NB4 (cell line): ENCODE results near the gene CFAP45.

Experiments
- DNase-seq: peaks from one replicate; pipeline ENCODE4 v3.0.0; 2010; ENCODE audit warnings: low read depth
- H3K4me3 ChIP-seq: one replicate; pipeline ENCODE4 v1.5.1; 2011; ENCODE audit warnings: mild to moderate bottlenecking, low read depth, low read length, moderate library complexity
- MYC ChIP-seq: IDR thresholded peaks from 2 replicates; pipeline ENCODE4 v1.6.1; 2011; ENCODE audit warnings: low read depth, low read length
- POLR2A ChIP-seq: IDR thresholded peaks from 2 replicates; pipeline ENCODE4 v1.6.1; 2011; ENCODE audit warnings: mild to moderate bottlenecking; ENCODE audit not compliant: insufficient read length; ENCODE audit errors: extremely low read depth
- TF ChIP-seq, protein P1 (sequence below): IDR thresholded peaks from one replicate; pipeline ENCODE4 v1.5.1; 2012; ENCODE audit warnings: low read depth, low read length
- TF ChIP-seq, protein P2 (sequence below): IDR thresholded peaks from 2 replicates; pipeline ENCODE4 v1.6.1; 2011; ENCODE audit warnings: low read depth, low read length

CFAP45 gene, protein sequence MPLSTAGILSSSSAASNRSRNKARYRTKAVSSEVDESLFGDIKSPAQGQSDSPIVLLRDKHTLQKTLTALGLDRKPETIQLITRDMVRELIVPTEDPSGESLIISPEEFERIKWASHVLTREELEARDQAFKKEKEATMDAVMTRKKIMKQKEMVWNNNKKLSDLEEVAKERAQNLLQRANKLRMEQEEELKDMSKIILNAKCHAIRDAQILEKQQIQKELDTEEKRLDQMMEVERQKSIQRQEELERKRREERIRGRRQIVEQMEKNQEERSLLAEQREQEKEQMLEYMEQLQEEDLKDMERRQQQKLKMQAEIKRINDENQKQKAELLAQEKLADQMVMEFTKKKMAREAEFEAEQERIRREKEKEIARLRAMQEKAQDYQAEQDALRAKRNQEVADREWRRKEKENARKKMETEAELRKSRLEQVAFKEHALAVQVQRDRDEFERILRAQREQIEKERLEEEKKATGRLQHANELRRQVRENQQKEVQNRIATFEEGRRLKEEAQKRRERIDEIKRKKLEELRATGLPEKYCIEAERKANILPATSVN

DNA sequence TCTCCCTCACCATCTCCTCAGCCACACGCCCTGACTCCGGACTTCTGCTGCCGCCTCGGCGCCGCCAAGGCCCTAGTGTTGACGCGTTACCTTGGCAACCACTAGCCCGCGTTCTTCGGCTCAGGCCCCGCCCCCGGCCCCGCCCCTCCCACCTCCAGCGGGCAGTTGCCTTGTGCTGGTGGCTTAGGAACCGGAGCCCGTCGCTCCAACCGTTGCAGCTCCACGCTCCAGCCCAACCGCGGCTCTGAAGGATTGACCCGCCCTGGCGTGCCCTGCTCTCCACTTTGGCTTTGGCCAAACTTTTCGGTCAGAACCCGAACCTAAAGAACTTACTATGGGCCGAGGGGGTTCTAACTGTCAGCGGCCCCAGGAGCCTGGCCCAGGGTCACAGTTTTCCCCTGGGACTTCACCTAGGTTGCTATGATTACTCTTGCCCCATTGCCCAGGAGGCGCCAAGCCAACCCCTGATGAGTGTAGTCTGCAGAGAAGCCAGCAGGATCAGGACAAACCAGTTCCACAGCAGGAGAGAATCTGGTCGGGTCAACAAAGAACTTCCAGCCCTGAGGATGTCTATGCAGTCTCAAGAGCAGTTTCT is at the start of gene CFAP45:
TSS of gene CFAP45 (minus strand) at position 80 of the 595 bp plus-strand sequence. CDS start at position 13, 67 bp downstream.
- TF ChIP-seq MYC (no peak), POLR2A (no peak)
- TF ChIP-seq, protein P1, sequence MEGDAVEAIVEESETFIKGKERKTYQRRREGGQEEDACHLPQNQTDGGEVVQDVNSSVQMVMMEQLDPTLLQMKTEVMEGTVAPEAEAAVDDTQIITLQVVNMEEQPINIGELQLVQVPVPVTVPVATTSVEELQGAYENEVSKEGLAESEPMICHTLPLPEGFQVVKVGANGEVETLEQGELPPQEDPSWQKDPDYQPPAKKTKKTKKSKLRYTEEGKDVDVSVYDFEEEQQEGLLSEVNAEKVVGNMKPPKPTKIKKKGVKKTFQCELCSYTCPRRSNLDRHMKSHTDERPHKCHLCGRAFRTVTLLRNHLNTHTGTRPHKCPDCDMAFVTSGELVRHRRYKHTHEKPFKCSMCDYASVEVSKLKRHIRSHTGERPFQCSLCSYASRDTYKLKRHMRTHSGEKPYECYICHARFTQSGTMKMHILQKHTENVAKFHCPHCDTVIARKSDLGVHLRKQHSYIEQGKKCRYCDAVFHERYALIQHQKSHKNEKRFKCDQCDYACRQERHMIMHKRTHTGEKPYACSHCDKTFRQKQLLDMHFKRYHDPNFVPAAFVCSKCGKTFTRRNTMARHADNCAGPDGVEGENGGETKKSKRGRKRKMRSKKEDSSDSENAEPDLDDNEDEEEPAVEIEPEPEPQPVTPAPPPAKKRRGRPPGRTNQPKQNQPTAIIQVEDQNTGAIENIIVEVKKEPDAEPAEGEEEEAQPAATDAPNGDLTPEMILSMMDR = no peak
- TF ChIP-seq, protein P2, sequence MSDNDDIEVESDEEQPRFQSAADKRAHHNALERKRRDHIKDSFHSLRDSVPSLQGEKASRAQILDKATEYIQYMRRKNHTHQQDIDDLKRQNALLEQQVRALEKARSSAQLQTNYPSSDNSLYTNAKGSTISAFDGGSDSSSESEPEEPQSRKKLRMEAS = no peak
- H3K4me3 ChIP-seq = no peak within 1 kb of the TSS
- no peak for DNase-seq

DNA sequence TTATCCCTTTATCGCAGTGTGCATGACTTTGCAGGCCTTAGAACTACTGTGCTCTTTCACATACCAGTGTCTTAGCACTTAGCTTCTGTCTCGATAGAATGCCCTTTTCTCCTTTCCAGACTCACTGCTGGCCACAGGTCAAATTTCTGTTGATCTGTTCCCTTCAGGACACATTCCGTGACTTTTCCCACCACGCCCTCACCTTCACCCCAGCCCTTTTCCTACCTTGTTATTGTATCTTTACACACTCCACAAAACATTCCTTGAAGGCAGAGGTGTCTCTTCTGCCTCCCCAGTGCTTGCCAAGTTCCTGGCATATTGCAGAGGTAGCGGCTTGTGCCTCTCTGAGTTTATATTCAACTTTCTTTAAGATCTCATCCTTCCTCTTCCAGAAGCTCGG is 49.2 kb upstream of the CFAP45 start:
- DNase-seq = no peak
- no peak overlapping the region for H3K4me3 ChIP-seq
- TF ChIP-seq, protein P2 = no peak

DNA sequence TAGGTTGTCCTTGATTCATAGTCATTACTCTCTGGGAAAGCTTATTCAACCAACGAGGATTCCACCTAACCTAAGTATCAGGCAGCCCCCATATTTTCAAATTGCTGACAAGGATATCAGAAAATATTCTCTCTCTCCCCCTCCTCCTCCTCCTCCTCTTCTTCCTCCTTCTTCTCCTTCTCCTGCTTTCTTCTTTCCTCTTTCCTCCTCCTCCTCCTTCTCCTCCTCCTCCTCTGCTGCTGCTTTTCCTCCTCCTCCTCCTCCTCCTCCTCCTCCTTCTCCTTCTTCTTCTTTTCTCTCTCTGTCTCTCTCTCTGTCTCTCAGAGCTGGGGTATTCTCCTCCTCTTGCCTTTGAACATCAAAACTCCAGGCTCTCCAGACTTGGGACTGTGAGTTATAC is 48.0 kb upstream of the CFAP45 start:
- no peak for TF ChIP-seq MYC
- TF ChIP-seq POLR2A = no peak
- DNase-seq = no peak
- H3K4me3 ChIP-seq = no peak overlapping the region

DNA sequence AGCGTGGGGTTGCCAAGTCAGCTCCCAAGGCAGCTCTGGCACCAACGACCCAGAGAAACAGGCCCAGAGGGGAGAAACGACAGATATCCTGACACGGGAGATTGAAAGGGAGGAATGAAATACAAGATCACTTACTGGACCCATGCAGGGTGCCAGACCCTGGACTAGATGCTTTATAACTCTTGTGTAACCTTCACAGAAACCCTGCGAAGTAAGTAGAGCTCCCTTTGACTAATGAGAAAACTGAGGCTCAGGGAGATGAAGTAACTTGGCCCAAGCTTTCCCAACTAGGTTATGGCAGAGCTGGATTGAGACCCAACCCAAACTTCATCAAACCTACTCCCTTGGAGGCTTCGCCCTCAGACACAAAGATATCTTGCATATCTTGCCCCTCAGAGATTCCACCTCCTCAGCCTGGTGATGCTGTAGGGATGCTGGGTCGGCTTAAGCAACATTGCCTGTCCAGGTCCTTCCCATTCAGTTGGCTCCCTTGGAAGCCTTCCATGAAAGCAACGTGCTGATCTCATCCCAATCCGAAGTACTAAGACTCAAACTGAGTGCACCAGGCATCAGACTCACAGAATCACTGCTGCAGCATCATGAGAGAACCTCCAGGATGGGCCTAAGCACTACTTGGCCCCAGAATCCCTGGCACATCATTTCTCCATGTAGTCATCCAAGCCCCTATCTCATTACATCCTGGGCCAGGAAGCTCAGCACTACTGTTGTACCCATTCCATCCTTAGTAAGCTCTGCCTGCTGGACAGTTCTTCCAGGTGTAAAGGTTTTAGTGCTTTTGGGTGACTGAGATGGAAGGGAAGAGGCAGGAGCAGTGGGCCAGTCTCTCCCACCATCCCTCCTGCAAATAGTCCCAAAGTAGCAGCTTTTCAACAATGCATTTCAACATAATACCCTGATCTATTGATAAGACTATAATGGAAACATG is 46.5 kb upstream of the CFAP45 start:
- H3K4me3 ChIP-seq = no peak overlapping the region
- TF ChIP-seq MYC (no peak), POLR2A (no peak)
- TF ChIP-seq, protein P1 = no peak
- TF ChIP-seq, protein P2 = no peak
- no peak for DNase-seq

DNA sequence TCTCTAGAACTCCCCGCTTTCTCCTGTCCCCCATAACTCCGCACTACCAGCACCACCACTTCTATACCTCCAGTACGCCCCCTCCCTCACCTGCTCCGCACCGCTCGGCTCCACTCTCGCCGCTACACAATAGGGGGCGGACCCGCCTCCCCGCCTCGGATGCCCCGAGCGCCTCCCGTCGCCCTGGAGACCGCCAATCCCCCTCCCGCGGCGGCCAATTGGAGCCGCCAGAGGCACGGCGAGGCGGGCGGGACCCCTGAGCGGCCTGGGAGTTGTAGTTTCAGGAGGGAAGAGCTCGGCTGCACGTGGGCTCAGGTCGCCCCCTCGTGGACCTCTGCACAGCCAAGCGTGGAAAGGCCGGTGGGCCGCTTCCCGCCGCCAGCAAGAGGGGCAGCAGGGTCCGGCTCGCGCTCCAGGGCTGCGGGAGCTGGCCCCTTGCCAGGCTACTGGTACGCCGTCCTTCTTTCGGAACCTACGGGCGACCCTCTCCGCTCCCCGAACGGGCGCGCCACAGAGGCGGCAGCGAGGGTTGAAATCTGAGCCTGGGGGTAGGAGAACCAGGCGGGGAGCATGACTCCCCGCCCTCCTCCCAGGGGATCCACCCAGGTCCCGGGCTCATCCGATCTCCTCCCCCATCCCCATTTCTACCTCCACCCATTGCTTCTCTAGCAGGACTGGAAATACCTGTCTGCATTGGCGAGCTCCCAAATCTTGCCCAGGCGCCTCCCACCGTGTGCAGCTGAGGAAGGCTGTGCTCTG is 45.7 kb upstream of the CFAP45 start, which contains the start of gene IGSF9:
TSS of gene IGSF9 (minus strand) at position 131 of the 759 bp plus-strand sequence. CDS start 2,159 bp downstream, outside the sequence.
- no peak for DNase-seq
- TF ChIP-seq MYC (no peak), POLR2A (no peak)
- TF ChIP-seq, protein P1 = no peak
- TF ChIP-seq, protein P2 = no peak

More for the DNA sequence above, 45.7 kb upstream of the CFAP45 start, which contains the start of gene IGSF9:
- H3K4me3 ChIP-seq = no peak within 1 kb of the TSS
